ENCODE data around the gene BRWD1.

BRWD1 gene

DNA sequence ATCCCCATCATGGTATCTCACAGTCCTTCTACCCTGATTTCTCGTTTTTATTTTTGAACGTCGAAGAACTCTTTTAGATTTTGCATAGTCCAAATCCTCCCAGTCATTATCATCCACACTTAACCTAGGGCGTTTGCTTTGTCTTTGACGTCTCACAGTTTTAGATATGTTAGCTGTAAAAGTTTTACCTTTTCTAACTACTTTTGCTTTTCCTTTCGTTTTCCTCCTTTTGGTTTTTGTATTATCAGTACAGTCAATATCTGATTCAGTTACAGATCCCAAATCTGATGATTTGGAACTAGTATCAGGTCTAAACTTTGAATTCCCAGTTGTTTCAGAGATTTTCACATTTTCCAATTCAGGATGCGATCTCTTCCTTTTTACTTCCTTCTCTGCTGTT lies 117.1 kb downstream of the BRWD1 start:
- no peak for DNase-seq

DNA sequence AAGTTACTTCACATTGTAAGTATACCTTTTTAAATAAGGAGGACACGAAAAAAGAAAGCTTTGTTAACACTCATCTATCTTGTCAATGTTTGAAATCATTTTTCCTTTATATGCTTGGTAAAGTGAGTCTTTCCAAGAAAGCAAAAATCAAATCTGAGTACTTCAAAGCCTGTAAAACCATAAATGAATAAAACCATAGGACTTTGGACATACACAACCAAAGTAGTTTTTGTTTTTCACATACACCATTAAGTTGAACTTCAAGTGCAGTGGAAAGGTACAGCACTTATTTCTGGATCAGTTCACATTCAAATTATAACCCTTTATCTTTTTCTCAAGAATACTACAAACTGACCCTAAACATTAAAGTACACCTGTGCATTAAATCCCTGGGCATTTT lies 120.1 kb downstream of the BRWD1 start:
- DNase-seq: no peak

DNA sequence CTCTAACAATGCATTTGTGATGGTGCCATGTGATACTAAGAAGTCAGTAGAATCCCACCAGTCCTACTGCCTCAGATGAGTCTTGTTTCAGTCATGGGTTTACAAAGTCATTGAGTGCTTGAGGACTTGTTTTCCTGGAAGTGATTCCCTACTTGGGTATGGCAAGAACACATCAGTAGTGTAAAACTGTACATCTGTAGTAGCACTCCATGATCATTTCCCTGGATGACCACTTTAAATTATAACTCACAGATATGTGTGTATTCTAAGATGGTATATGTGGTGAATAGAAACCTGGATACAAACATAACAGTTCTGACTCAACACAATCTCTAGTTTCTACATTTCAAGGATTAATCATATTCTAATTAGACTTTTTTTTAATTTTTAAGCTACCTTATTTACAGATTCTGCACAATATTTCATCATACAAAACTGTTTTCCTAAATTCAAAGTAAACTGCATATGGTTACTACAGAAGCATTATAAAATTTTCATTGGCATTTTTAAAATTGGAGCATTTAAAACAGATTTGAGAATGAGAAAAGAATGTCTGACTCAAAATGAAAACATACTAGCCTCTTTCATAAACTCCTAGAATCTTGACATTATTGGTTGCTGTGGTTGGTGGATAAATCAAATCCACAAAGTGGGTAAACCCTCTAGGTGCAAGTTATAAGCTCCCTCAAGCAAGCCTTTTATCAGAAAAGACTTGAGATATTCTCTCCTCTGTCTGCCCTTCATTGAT lies 123.4 kb downstream of the BRWD1 start:
- no peak for DNase-seq

DNA sequence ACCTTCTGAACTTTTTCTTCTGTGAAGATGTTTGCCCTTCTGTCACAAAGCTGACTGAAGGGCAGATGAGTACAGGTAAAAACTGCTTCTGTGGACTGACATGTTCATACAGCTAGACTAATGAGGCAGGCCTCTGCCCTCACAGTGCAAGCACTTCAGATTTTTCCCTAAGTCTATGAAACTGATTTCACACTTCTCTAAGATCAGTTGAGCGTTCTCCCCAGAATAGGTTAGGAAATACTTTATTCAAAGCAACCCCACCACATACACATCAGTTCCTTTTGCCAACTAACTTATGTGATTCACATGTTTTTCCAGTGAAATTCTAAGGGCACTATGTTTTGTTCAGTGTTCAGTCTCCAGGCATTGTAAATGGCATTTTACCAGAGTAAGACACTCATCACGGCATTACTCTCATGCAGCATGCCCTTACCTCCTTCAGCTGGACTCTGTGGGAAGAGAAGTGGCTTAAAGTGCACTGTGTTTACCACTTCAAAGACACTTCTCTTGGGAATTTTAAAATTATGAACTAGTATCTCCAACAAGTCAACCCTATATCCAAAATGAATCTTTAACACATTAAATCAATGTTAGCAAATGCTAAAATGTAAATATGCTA lies 124.8 kb downstream of the BRWD1 start:
- DNase-seq: no peak

DNA sequence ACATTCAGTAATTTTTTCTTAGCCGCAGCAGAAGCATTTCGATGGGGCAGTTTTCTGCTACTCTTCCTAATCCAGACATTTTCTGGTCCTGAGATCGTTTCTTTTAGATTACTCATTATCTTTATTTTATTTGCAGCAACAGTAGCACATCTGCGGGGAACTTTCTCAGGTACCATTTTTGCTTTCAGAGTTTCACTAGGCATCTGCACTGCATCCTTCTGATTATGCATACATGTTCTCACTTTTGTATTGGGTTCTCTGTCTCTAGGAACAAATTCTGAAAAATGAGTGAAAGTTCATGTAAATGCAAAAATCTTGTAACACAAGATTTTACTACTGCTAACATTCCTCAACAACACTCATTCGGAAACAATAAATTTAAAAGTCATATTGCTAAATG lies 126.3 kb downstream of the BRWD1 start:
- no peak for DNase-seq

DNA sequence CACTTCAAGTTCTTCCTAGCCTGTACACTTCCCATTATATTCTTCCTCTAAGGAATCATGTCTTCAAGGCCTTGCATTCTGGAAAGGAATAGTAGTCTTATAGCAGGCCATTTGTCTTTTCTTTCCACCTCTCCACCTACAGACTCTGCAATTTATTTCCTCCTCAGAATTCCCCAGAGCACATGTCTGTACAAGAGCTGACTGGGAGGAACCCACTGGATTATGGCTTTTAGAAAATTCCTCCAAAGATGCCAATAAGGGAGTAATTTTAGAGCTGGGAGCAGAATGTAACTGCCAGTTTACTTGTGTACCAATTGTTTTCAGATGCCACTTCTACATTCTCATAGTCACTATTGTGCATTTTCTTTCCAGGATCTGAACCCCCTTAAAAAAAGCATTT lies 126.8 kb downstream of the BRWD1 start:
- DNase-seq: no peak

GRCh38 chr21:39185157-39185556 lies 128.3 kb downstream of the BRWD1 start:
- DNase-seq: no peak

DNA sequence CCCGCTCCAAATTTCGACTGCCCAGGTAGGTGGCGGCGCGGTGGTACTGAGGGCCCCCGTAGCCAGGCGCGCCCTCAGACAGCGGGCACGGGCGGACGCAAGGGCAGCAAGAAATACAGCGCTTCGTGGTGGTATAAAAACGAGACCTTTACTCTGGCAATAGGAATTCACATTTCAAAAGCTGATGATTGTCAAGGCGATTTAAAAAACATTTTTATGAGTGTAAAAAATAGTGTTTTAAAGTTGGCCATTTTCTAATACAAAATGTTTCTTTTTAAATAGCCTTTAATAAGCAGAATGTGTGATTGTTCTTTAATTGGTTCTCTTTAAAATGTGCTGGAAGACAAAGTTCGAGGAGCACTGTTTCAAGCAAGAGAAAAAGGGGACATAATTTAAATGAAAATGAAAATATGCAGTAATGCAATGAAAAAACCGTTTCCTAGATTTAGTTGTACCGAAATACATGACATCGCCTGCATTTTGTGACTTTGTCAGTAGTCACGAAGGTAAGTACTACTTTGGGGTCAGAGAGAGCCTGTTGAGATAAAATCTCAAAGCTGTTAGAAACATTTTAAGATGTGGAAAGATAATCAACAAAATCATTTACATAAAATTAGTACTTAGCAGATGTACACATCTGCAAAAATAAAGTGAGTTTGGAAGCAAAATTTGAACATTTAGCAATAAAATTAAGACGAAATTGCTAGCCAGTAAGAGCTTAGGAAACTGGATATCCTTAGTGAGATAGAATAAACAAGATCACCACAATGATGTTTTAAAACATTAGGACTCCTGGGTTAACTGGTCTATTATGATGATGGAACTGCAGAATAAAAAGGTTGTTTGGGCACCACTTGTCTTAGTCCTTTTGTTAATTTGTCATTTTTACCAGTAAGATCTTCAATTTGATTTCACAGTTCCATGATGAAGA lies 129.1 kb downstream of the BRWD1 start:
- no peak for DNase-seq

DNA sequence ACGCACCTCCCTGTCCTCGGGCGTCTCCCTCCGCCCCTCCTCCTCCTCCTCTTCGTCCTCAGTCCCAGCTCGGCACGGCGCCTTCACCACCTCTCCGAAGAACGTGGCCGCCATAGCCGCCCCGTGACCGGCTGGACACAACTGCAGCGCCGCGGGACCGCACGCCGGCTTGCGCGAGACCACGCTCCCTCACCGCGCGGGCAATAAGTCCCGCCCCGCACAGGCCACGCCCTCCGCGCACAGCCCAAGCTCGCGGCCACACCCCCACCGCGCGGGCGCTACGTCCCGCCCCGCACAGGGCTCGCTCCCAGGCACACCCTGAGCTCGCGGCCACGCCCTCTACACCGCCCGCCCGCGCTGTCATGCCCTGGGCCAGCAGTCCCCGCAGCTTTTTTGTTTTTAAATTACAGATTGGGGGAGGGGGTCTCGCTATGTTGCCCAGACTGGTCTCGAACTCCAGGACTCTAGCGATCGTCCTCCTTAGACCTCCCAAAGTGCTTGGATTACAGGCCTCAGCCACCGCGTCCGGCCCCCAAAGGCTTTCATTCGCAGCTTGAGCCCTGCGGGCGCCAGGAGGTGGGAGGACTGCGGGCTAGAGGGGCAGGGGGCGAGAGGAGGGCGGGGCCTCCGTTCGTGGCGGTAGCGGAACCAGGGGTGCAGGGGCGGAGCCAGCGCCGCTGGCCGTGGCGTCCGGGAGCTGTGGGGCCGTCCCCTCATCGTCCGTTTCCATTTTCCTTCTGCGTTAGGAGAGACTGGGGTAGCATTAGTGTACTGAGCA lies 130.0 kb downstream of the BRWD1 start, which contains the start of gene PSMG1:
Gene PSMG1, minus strand, starts transcription at position 180 of the 778 bp plus-strand sequence. Its CDS starts 66 bp downstream, at position 114.
- peak; percentile 93 to 94 for DNase-seq

- DNase-seq: no peak
Measured at GRCh38 chr21:39182484-39183271, 130.8 kb downstream of the BRWD1 start.

- no peak for DNase-seq
Measured at GRCh38 chr21:39182016-39182415, 131.4 kb downstream of the BRWD1 start.

DNA sequence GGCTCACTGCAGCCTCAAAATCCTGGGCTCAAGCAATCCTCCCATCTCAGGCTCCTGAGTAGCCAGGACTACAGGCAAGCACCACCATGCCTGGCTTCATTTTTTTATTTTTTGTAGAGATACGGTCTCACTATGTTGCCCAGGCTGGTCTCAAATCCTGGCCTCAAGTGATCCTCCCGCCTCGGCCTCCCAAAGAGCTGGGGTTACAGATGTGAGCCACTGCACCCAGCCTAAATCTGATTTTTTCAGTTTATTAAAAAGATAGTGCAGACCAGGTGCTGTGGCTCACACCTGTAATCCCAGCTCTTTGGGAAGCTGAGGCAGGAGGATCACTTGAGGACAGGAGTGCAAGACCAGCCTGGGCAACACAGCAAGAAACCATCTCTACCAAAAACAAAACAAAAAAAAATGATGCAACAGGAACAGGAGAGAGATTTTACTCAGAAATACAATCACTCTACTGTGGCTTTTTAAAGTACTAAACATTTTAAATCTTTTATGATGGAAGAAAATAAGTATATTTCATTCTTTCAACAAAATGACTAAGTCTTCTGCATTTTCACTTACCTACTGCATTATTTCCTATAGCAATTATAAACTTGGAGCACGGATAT lies 132.1 kb downstream of the BRWD1 start:
- DNase-seq: no peak

DNA sequence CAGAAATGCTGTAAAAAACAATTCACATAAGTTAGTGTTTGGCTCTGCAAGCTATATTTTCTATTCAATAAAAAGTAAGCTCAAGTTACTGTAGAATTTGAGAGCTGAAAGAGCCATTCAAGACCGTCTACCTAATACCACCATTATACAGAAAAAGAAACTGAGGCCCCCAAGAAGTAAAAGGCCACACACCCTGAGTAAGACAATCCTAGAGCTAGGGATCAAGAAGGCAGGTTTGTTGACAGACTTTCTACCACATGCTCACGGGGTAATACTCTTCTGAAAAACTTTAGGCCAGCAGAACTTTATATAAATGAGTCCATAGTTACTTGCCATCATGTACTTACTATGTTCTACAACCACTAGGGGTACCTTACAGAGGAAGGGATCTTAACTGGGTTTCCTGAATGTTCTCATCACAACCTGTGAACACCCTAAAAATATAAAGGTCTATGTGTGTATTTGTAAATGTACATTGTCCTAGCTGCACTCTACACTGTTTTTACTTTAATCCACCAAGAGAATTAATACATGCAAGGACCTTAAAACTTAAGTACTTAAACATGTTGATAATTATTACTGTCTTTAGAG lies 132.9 kb downstream of the BRWD1 start:
- peak in 1 of 2 donors; percentile 33 for DNase-seq

GRCh38 chr21:39178421-39178820 lies 135.0 kb downstream of the BRWD1 start:
- DNase-seq: no peak

DNA sequence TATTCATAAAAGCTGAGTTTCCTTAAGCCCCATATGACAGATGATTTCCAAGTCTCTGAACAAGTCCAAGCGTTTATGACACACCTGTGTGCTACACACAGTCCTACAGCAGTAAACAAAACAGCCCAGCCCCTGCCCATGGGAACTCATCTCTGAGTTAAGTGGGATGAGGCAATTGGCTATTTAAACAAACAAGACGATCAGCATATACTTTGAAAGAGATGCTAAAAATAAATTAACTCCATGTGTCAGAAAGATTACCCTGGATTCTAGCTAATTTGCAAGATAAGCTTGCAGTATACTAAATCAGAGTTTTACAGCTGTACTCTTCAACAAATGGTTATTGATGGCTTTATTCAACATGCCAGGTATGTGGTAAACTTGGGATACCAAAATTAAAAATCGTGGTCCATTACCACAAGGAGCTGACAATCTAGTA lies 137.1 kb downstream of the BRWD1 start:
- DNase-seq: no peak

DNA sequence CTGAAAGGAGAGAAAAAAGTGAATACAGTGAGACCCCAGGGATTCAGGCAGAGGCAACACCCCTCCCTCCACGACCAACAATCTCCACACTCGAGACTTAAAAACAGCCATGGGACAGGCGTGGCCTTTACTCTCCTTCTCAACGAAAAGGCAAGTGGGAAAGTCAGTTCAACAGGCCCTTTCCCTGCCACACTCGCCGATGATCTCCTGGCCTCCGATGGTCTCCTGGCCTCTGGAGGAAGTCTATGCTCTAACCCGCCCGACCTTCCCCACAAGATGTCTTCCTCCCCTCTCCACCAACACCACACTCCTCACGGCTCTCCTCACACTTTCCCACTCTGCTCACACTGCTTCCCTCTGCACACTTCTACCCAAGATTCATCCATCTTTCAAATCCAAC lies 137.8 kb downstream of the BRWD1 start:
- no peak for DNase-seq

GRCh38 chr21:39175154-39175553 lies 138.3 kb downstream of the BRWD1 start:
- DNase-seq: peak in 1 of 2 donors; percentile 20

- no peak for DNase-seq
Measured at GRCh38 chr21:39173716-39174680, 139.4 kb downstream of the BRWD1 start.

DNA sequence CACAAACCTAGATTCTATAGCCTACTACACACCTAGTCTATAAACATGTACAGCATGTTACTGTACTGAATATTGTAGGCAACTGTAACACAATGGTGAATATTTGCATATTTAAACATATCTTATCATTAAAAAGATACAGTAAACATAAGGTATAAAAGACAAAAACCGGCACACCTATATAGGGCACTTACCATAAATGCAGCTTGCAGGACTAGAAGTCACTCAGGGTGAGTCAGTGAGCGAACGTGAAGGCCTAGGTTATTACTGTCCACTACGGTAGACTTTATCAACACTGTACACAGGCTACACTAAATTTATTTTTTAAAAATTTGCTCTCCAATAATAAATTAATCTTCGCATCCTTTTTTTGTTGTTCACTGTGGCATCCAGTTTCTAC lies 143.5 kb downstream of the BRWD1 start:
- no peak for DNase-seq

GRCh38 chr21:39168800-39169199 lies 144.6 kb downstream of the BRWD1 start:
- DNase-seq: no peak
